DMS153 (cell line): Measurements from ENCODE around the gene PMM1.

Experiments used
- DNase-seq: peaks from one replicate; lab custom pipeline; 2025; lab: John Stamatoyannopoulos, UW

The PMM1 gene

DNA sequence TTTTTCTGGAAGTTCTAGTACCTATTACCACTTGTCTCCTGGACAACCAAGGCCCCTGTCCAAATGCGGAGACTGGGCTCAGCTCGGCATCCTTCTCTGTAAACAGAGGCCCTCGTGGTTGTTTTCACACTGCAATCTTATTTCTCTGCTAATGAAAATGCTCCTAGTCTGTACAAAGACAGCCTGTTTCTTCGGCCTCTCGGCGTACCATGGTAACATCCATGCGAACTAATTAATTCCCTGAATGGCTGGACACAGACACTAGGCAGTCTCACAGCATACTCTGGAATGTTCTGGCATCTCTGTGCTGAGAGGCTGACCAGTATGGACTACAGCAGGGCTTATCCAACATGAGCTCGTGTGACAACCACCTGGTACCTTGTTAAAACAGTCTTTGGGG lies 51.1 kb downstream of the PMM1 start:
- DNase-seq = no peak

DNA sequence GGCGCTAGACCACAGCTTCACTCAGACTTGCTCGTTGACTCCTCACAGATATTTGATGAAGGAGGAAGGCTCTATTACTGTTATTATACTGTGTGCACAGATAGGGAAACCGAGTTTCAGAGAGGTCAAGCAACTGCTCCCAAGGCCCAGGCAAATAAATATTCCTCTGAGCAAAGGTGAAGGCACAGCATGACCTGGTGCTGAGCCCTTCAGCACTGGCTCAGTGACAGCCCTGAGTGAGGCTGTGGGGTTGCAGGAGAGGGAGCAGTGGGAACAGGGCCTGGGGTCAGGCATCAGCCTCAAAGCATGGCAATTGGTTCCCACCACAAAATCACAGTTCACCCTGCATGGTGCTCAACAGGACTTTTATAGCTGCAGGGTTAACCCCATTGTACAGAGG lies 52.4 kb downstream of the PMM1 start:
- no peak for DNase-seq

DNA sequence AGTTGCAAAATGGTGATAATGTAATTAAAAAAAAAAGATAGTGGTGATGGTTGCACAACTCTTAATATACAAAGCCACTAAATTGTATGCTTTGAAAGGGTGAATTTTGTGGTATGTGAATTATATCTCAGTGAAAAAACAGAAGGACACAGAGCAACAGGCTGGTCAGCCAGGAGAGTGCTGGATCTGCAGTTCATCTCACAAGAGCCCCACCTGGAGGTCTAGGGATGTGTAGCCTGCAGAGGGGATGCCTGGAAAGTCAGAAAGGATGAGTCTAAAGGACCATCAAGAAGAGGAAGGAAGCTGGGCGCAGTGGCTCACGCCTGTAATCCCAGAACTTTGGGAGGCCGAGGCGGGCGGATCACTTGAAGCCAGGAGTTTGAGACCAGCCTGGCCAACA lies 54.4 kb downstream of the PMM1 start:
- DNase-seq = no peak

DNA sequence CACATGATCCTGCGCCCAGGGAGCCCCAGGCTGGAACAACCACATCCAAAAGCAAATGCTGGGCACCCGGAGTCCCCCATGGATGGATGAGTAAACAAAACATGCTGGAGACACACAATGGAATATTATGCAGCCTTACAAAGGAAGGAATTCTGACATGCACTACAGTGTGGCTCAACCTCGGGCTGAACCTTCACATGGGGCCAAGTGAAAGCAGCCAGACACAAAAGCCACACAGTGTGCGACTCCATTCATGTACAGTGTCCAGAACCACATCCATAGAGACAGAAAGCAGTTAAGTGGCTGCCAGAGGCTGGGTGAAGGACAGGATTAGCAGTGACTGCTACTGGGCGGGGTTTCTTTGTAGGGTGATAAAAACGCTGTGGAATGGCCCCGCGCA lies 55.4 kb downstream of the PMM1 start:
- no peak for DNase-seq

DNA sequence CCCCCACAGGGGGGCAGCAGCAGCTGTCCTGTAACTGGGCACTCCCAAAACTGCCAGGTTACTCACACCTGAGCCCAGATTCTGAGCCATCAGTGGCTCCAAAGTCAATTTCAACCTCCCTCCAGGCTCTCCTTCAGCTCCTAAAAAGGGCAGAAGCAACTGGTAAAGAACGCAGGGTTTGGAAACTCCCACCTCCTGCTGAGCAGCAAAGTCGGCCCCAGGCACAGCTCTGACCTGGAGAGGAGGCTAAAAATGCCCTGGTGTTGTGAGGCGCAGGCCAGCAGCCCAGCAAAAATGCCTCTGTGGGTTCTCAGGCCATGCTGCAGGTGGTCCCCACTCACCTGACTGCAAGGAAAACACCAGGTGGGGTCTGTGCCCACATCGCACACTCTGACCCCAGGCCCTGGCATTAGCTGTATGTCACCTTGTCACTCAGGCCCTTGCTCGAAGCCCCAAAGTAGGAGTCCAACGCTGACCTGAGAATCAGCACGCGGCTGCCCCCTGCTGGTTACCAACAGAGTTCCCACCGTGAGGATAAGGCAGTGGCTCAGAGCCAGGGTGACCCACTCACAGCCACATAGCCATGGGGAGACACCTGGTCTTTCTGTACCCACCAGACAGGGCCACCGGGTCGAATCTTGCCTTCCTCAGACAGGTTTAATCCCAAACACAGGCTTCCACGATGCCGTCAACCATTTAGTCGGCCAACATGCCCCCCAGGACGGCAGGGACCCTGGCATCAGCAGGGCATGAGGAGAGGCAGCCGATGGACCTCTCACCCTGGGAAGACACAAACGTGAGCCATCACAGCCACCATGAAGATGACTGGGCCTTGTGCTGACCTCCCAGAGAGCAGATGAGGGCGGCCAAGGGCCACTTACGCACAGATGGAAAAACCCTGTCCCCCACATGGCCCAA lies 56.5 kb downstream of the PMM1 start:
- DNase-seq = peak; percentile 8

DNA sequence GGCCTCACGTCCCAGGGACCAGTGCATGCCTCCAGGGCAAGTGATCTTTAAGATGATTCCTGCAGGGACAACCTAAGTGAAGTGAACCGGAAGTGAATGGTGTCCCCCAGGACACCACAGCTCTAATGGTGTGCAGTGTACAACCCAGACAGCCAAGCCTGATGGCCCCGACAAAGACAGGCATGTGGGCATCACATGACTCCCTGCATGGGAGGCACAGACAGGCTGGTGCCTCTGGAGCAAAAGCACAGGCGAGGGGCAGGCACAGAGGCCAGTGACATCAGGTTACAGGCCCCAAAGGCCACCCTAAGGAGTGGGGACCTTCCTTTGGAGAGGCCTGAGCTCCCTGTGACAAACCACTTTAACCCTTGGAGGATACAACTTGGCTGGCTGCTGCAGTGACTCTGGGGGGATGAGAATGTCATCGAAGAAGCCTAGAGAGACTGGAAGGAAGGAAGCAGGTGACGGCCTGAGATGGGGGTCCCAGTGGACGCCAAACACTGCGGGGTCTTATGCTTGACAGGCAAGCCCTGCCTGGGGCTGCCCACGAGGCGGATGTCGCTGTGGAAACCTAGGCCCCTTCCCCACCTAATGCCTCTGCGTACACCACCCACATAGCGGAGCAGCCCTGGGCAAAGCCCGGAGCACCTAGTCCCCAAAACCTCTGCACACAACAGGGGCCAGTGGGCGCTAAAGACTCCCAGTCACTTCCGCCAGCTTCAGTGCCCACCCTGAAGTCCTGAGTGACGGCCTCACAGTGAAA lies 57.7 kb downstream of the PMM1 start:
- DNase-seq = no peak

DNA sequence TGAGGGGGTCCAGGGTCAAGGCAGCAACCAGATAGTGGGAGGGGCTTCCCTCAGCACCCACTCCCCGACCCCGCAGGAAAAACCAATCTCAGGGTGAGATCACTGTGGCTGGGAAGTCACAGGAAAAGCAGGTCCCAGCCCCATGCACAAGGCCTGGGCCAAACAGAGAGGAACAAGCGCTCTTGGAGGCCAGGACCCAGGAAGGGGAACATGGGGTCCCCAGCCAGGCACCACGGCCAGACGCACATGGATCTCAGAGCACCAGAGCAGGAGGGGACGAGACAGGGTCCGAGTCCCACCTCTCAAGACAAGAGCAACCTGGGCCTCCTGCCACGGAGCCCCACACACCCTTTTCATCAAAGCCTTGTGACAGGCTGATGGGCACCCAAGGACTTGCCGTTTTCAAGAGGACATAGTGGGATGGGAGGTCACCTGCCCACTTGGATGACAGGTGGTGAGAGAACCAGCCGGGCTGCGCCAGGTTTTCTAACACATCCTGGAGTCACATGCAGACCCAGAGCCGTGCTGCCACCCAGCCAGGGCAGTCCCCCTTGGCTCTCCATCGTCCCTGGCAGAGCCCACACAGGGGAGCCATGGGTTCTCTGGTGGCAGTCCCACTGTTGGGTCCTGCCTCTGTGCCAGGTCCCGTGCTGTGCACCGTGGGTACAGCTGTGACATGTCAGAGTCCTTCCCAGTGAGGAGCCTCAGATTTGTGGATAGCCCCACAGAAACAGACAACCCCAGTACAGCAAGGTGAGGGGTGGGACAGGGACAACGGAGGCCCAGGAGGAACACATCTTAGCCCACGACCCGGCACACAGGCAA lies 58.5 kb downstream of the PMM1 start:
- no peak for DNase-seq

DNA sequence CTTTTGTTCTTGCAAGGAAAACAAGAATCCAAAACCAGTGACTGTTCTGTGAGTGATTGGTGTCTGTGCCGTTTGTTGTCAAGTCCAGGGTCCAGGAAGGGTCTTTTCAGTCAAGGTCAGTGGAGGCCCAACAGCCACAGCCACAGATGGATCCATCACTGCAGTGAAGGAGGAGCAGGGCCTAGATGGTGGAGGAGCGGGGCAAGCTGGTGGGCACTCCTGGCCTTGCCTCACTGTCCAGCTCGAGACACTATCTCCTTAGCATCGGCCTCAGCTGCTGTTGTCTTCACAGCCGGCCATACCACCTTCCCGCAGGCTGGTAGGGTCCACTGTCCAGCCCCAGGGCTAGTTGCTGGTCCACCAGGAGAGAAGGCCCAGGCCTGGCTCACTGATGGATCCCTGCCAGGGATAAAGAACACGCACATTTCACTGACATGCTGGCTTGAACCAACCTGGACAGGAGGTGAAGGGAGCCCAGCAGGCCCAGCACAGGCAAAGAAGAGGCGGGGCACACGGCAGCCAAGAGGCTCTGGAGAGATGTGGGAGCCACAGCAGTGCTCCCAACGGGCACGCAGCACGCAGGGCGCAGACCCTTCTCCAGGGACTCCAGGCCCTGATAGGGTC lies 60.6 kb downstream of the PMM1 start:
- no peak for DNase-seq

DNA sequence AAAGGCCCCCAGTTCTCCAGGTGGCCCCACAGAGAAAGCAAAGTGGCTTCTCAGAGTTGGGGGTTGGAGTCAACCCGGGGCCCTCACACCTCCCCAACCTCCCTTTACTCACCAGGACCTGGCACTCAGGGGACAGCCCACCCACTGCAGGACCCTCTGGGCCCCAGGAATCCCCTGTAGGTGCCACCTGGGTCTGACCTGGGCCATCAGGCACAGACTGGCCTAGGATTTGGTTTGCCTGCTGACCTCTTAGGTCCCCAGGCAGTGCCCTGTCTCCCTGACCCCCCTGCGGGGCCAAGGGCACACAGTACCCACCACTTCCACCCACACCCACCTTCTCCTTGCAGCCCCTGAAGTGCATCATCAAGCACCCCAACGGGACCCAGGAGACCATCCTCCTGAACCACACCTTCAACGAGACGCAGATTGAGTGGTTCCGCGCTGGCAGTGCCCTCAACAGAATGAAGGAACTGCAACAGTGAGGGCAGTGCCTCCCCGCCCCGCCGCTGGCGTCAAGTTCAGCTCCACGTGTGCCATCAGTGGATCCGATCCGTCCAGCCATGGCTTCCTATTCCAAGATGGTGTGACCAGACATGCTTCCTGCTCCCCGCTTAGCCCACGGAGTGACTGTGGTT lies 61.4 kb downstream of the PMM1 start:
- no peak for DNase-seq
